Neural progenitor cell (in vitro differentiated cells): Measurements from ENCODE around the gene S1PR3.

Source experiments
- CTCF ChIP-seq: fragments of 200-600 bp; sonication (generic); IDR thresholded peaks from 2 replicates; pipeline ENCODE4 v1.5.1; 2017; ENCODE audit warnings: antibody characterized with exemption, mild to moderate bottlenecking
- EZH2 ChIP-seq: fragments of 200-600 bp; sonication (generic); IDR thresholded peaks from 2 replicates; pipeline ENCODE4 v1.6.1; 2017; ENCODE audit warnings: antibody characterized with exemption, mild to moderate bottlenecking, moderate library complexity

- TF ChIP-seq EZH2 (no peak), CTCF (no peak)
Observed at GRCh38 chr9:88979791-88980190, 11.5 kb upstream of the S1PR3 start.
